ENCODE results near the gene TLR8.

The TLR8 gene

GRCh38 chrX:12910423-12911121 lies 4.2 kb downstream of the TLR8 start:
- ATAC-seq, result no peak
- no peak for TF ChIP-seq GLIS3 (CRISPR knock-in tag; IDR thresholded peaks at IDR 0.05)
- TF ChIP-seq ZFP3 (CRISPR knock-in tag; IDR thresholded peaks at IDR 0.05), result no peak
- TF ChIP-seq RARB (CRISPR knock-in tag; IDR thresholded peaks at IDR 0.05), result no peak
- no peak for TF ChIP-seq ZNF70 (CRISPR knock-in tag; IDR thresholded peaks at IDR 0.05)
- TF ChIP-seq ZC3H10 (CRISPR knock-in tag; IDR thresholded peaks at IDR 0.05), result no peak
- no peak for TF ChIP-seq CSRNP3 (CRISPR knock-in tag; IDR thresholded peaks at IDR 0.05)
- TF ChIP-seq TSHZ2 (CRISPR knock-in tag; IDR thresholded peaks at IDR 0.05), result no peak
- TF ChIP-seq ZNF8 (CRISPR knock-in tag; IDR thresholded peaks at IDR 0.05), result no peak
- TF ChIP-seq SNAI2 (CRISPR knock-in tag; IDR thresholded peaks at IDR 0.05), result no peak
- no peak for TF ChIP-seq OSR1 (CRISPR knock-in tag; IDR thresholded peaks at IDR 0.05)
- TF ChIP-seq PATZ1 (CRISPR knock-in tag; IDR thresholded peaks at IDR 0.05; ENCODE audit: borderline replicate concordance), result no peak
- no peak for TF ChIP-seq BACH2 (CRISPR knock-in tag; IDR thresholded peaks at IDR 0.05; ENCODE audit: borderline replicate concordance)
- TF ChIP-seq ESRRG (CRISPR knock-in tag; IDR thresholded peaks at IDR 0.05), result no peak
- no peak for TF ChIP-seq TCF4 (CRISPR knock-in tag; IDR thresholded peaks at IDR 0.05; ENCODE audit: borderline replicate concordance)

GRCh38 chrX:12911122-12911470 lies 4.7 kb downstream of the TLR8 start:
- no peak for TF ChIP-seq CSDC2 (CRISPR knock-in tag; IDR thresholded peaks at IDR 0.05)
- TF ChIP-seq TSHZ2 (CRISPR knock-in tag; IDR thresholded peaks at IDR 0.05), result no peak
- TF ChIP-seq CREB5 (CRISPR knock-in tag; IDR thresholded peaks at IDR 0.05; ENCODE audit: low read depth), result no peak
- TF ChIP-seq CSRNP3 (CRISPR knock-in tag; IDR thresholded peaks at IDR 0.05), result no peak
- no peak for TF ChIP-seq ESRRG (CRISPR knock-in tag; IDR thresholded peaks at IDR 0.05)
- no peak for TF ChIP-seq ZNF565 (CRISPR knock-in tag; conservative IDR thresholded peaks at IDR 0.05; ENCODE audit: low read depth)
- TF ChIP-seq SNAI2 (CRISPR knock-in tag; IDR thresholded peaks at IDR 0.05), result no peak
- no peak for TF ChIP-seq GLIS3 (CRISPR knock-in tag; IDR thresholded peaks at IDR 0.05)
- TF ChIP-seq PPARA (CRISPR knock-in tag; IDR thresholded peaks at IDR 0.05; ENCODE audit: borderline replicate concordance), result no peak
- TF ChIP-seq TOX (CRISPR knock-in tag; IDR thresholded peaks at IDR 0.05; ENCODE audit: borderline replicate concordance), result no peak
- TF ChIP-seq ZNF8 (CRISPR knock-in tag; IDR thresholded peaks at IDR 0.05), result no peak
- TF ChIP-seq PATZ1 (CRISPR knock-in tag; IDR thresholded peaks at IDR 0.05; ENCODE audit: borderline replicate concordance), result no peak
- no peak for ATAC-seq
